HEK293 (cell line): ENCODE measurements around the gene PIK3C2B.
A peak's percentile ranks its signal among the peaks of the same experiment; 100 is the strongest.

Source experiments
- CTCF ChIA-PET: fragments of 350-600 bp; formaldehyde crosslinking; extraction: SDS; loops from one replicate; lab custom pipeline; 2021; ENCODE audit warnings: antibody characterized with exemption; lab: Yijun Ruan, JAX
- POLR2A ChIA-PET: fragments of 300-600 bp; formaldehyde crosslinking; extraction: SDS; loops from one replicate; lab custom pipeline; 2020; ENCODE audit warnings: antibody characterized with exemption, inconsistent platforms; lab: Yijun Ruan, JAX
- H3K27ac ChIP-seq: fragments of 200-500 bp; sonication (Bioruptor generic); 2 replicates; pipeline ENCODE4 v1.5.1; 2014; ENCODE audit warnings: low read depth, low read length, control low read depth, inconsistent platforms; ENCODE audit errors: extremely low read depth
- H3K36me3 ChIP-seq, 2 experiments: fragments of 200-500 bp in 1 of 2; sonication (Bioruptor generic) in 1 of 2; 1 replicate in 1 of 2; 2 replicates in 1 of 2; pipeline ENCODE4 v1.5.1; 2014 to 2017; ENCODE audit warnings: inconsistent platforms in 2 of 2, low read length in 2 of 2; ENCODE audit not compliant: control insufficient read depth in 2 of 2, insufficient read depth in 1 of 2
- H3K4me1 ChIP-seq: fragments of 200-500 bp; sonication (Bioruptor generic); 2 replicates; pipeline ENCODE4 v1.5.1; 2014; ENCODE audit warnings: mild to moderate bottlenecking, low read length, inconsistent platforms; ENCODE audit not compliant: control insufficient read depth, insufficient read depth
- H3K4me3 ChIP-seq: 2 replicates; pipeline ENCODE4 v1.5.1; 2011; ENCODE audit warnings: low read depth, mild to moderate bottlenecking, control low read depth, low read length, moderate library complexity
- H3K9me3 ChIP-seq: fragments of 200-500 bp; sonication (Bioruptor generic); 2 replicates; pipeline ENCODE4 v1.5.1; 2014; ENCODE audit warnings: low read depth, low read length, inconsistent platforms; ENCODE audit not compliant: control insufficient read depth, insufficient read depth
- BCL11B ChIP-seq: fragments of 450-650 bp; formaldehyde crosslinking; IDR thresholded peaks from 2 replicates; pipeline ENCODE4 v1.5.1; 2016; ENCODE audit warnings: low read depth, missing biosample characterization, missing genetic modification characterization
- GFI1B ChIP-seq: fragments of 450-650 bp; formaldehyde crosslinking; IDR thresholded peaks from 2 replicates; pipeline ENCODE4 v1.5.1; 2016; ENCODE audit warnings: missing biosample characterization, missing genetic modification characterization
- GLI2 ChIP-seq: fragments of 450-650 bp; formaldehyde crosslinking; IDR thresholded peaks from 2 replicates; pipeline ENCODE4; 2017; ENCODE audit warnings: missing biosample characterization, missing genetic modification characterization, low read depth, borderline replicate concordance
- GLI4 ChIP-seq: fragments of 450-650 bp; formaldehyde crosslinking; IDR thresholded peaks from 2 replicates; pipeline ENCODE4 v1.5.1; 2016; ENCODE audit warnings: missing biosample characterization, missing genetic modification characterization
- PRDM1 ChIP-seq: fragments of 450-650 bp; formaldehyde crosslinking; IDR thresholded peaks from 2 replicates; pipeline ENCODE4; 2016; ENCODE audit warnings: missing biosample characterization, missing genetic modification characterization
- PRDM4 ChIP-seq: fragments of 450-650 bp; formaldehyde crosslinking; IDR thresholded peaks from 2 replicates; pipeline ENCODE4 v1.5.1; 2017; ENCODE audit warnings: missing biosample characterization, missing genetic modification characterization
- SCRT1 ChIP-seq: fragments of 450-650 bp; formaldehyde crosslinking; IDR thresholded peaks from 2 replicates; pipeline ENCODE4 v1.5.1; 2016; ENCODE audit warnings: missing biosample characterization, missing genetic modification characterization, borderline replicate concordance
- ZBTB6 ChIP-seq: fragments of 450-650 bp; formaldehyde crosslinking; IDR thresholded peaks from 2 replicates; pipeline ENCODE4 v1.5.1; 2017; ENCODE audit warnings: missing biosample characterization, missing genetic modification characterization
- ZBTB7A ChIP-seq: fragments of 450-650 bp; formaldehyde crosslinking; IDR thresholded peaks from 2 replicates; pipeline ENCODE4 v1.5.1; 2016; ENCODE audit warnings: low read depth, missing biosample characterization, missing genetic modification characterization
- ZFHX2 ChIP-seq: fragments of 450-650 bp; formaldehyde crosslinking; conservative IDR thresholded peaks from 2 replicates; pipeline ENCODE4 v1.5.1; 2016; ENCODE audit warnings: missing biosample characterization, missing genetic modification characterization
- ZNF133 ChIP-seq: fragments of 450-650 bp; formaldehyde crosslinking; IDR thresholded peaks from 2 replicates; pipeline ENCODE4 v1.5.1; 2016; ENCODE audit warnings: missing biosample characterization, missing genetic modification characterization
- ZNF157 ChIP-seq: fragments of 450-650 bp; formaldehyde crosslinking; IDR thresholded peaks from 2 replicates; pipeline ENCODE4 v1.5.1; 2016; ENCODE audit warnings: missing biosample characterization, missing genetic modification characterization
- ZNF16 ChIP-seq: fragments of 450-650 bp; formaldehyde crosslinking; IDR thresholded peaks from 2 replicates; pipeline ENCODE4 v1.5.1; 2016; ENCODE audit warnings: low read depth, missing biosample characterization, missing genetic modification characterization
- ZNF221 ChIP-seq: fragments of 450-650 bp; formaldehyde crosslinking; IDR thresholded peaks from 2 replicates; pipeline ENCODE4 v1.5.1; 2017; ENCODE audit warnings: missing biosample characterization, missing genetic modification characterization, borderline replicate concordance
- ZNF248 ChIP-seq: fragments of 450-650 bp; formaldehyde crosslinking; IDR thresholded peaks from 2 replicates; pipeline ENCODE4 v1.5.1; 2017; ENCODE audit warnings: missing biosample characterization, missing genetic modification characterization
- ZNF26 ChIP-seq: fragments of 450-650 bp; formaldehyde crosslinking; IDR thresholded peaks from 2 replicates; pipeline ENCODE4 v1.5.1; 2016; ENCODE audit warnings: missing biosample characterization, missing genetic modification characterization
- ZNF585B ChIP-seq: fragments of 450-650 bp; formaldehyde crosslinking; IDR thresholded peaks from 2 replicates; pipeline ENCODE4 v1.5.1; 2016; ENCODE audit warnings: missing biosample characterization, missing genetic modification characterization
- ZNF610 ChIP-seq: fragments of 450-650 bp; formaldehyde crosslinking; IDR thresholded peaks from 2 replicates; pipeline ENCODE4 v1.5.1; 2016; ENCODE audit warnings: missing biosample characterization, missing genetic modification characterization, borderline replicate concordance
- ZNF624 ChIP-seq: fragments of 450-650 bp; formaldehyde crosslinking; IDR thresholded peaks from 2 replicates; pipeline ENCODE4 v1.5.1; 2017; ENCODE audit warnings: missing biosample characterization, missing genetic modification characterization
- ZNF629 ChIP-seq: fragments of 450-650 bp; formaldehyde crosslinking; IDR thresholded peaks from 2 replicates; pipeline ENCODE4 v1.5.1; 2017; ENCODE audit warnings: missing biosample characterization, missing genetic modification characterization
- ZNF660 ChIP-seq: fragments of 450-650 bp; IDR thresholded peaks from 2 replicates; pipeline ENCODE4 v1.5.1; 2018; ENCODE audit warnings: missing biosample characterization, mild to moderate bottlenecking, missing genetic modification characterization
- ZNF837 ChIP-seq: fragments of 450-650 bp; formaldehyde crosslinking; IDR thresholded peaks from 2 replicates; pipeline ENCODE4 v1.5.1; 2016; ENCODE audit warnings: missing biosample characterization, missing genetic modification characterization

PIK3C2B gene

GRCh38 chr1:204465546-204466415, 28.8 kb downstream of the PIK3C2B start (continued):
- TF ChIP-seq ZNF16 (tag by site-specific recombination) (no peak), GLI2 (tag by site-specific recombination) (no peak), ZBTB7A (no peak), ZNF133 (tag by site-specific recombination) (no peak), ZNF660 (tag by site-specific recombination) (no peak), GFI1B (tag by site-specific recombination) (no peak), ZNF629 (tag by site-specific recombination) (no peak), ZNF610 (no peak), GLI4 (tag by site-specific recombination) (no peak), ZFHX2 (tag by site-specific recombination) (no peak)

GRCh38 chr1:204464701-204465100, 29.9 kb downstream of the PIK3C2B start:
- H3K9me3 ChIP-seq, result no peaks in the 10 kb centered on the region
- no peak overlapping the region for H3K27ac ChIP-seq
- H3K36me3 ChIP-seq, result peaks cover 0 to 10% of the 10 kb centered on the region in 2 experiments; a peak in 1 of 3 replicates
- no peak overlapping the region for H3K4me3 ChIP-seq
- ChIA-PET POLR2A (no interaction called here), CTCF (interaction anchor here (0.6 to 1.1 kb wide), 3 partner anchors 34 to 335 kb away, joined by 3 to 4 read pairs (median 4); no protein-coding TSS in a partner anchor)
- H3K4me1 ChIP-seq, result no peaks in the 10 kb centered on the region
- TF ChIP-seq ZNF837 (tag by site-specific recombination) (no peak), ZNF585B (tag by site-specific recombination) (no peak), ZNF26 (tag by site-specific recombination) (no peak), ZNF624 (tag by site-specific recombination) (no peak), ZBTB6 (tag by site-specific recombination) (no peak), ZNF248 (tag by site-specific recombination) (no peak), ZNF221 (tag by site-specific recombination) (no peak), SCRT1 (no peak)
- TF ChIP-seq, all 188 proteins: peak for 0

- TF ChIP-seq PRDM1 (peak; percentile 46), ZNF157 (tag by site-specific recombination) (no peak), BCL11B (no peak), PRDM4 (tag by site-specific recombination) (no peak)
- TF ChIP-seq, all 188 proteins: peak for 1
- H3K9me3 ChIP-seq, result no peaks in the 10 kb centered on the region
- POLR2A ChIA-PET, result no interaction called here
- H3K27ac ChIP-seq, result no peak overlapping the region
- no peaks in the 10 kb centered on the region for H3K4me1 ChIP-seq
- CTCF ChIA-PET, result interaction anchor here (0.6 kb wide), 1 partner anchor 334 kb away, joined by 4 read pairs; no protein-coding TSS in a partner anchor
- peaks cover 0 to 15% of the 10 kb centered on the region in 2 experiments; a peak in 1 of 3 replicates for H3K36me3 ChIP-seq
- no peak overlapping the region for H3K4me3 ChIP-seq
These were observed 30.4 kb downstream of the PIK3C2B start for GRCh38 chr1:204464187-204464631.
